ENCODE data around the gene TRIM71.

TRIM71 gene

DNA sequence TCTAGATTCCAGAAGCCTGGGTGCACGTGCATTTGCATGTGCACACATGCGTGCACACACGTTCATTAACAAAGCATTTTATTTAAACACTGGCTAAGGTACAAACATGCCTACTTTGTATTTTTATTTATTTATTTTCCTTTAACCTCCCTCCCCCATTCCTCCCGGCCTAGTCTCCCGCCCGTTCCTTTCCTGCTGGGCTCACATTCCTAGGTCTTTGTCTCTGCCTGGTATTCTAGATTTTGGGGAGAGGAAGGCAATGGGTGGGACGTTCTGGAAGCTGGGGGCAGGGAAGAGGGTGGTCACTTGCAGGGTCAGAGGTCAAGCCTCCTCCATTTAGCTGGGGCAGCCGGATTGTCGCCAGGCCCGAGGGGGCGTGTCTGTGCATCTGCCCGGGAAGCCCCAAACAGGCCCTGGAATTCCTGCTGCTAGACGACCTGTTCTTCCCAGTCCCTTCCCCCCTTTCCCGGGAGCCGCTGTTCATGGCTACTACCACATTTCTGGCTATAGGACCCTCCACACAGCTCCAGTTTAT, 51.8 kb downstream of the TRIM71 start:
- no peak for DNase-seq

DNA sequence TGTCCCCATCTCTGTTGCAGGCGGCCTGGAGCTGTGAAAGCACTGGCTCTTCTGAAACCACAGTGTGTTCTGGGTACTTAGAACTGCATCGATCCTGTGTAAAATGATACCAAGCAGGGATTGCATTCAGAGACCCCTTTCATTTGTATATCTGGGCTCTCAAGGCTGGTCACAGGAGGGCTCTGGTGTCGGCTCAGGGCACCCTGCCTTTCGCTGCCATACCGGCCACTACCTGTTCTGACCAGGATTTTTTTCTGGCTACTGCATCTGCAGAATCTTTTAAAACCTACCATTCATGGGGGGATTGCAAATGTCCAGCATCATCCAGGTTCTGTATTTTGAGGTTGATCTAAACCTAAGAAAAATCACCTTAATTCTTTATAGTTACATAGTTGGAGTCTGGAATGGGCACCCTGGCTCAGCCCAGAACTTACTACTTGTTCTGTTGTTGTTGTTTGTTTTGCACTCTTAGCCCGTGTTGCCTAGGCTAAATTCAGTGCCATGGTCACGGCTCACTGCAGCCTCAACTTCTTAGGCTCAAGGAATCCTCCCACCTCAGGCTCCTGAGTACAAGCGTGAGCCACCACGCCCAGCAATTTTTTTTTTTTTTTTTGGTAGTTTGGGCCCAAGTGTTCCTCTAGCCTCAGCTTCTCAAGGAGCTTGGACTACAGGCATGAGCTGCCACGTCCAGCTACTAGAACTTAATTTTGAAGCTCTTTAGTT, 52.7 kb downstream of the TRIM71 start:
- DNase-seq: no peak

DNA sequence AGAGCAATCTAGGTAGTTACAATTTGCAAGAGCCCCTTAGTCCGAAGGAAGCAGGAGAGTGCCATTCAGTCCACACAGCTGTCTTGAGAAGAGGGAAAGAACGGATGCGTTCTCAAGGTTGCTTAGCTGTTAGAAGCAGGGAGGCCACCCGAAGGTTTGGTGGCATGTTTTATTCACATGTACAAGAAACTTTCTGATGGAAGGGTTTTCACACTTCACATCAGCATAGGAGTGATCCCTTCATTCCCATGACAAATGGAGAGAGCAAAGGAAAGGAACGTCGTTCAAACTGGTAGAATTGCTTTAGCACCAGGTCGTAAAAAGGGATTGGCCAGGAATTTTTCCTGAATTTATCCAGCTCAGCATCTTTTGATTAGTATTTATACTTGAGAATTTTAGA, 53.5 kb downstream of the TRIM71 start:
- no peak for DNase-seq

DNA sequence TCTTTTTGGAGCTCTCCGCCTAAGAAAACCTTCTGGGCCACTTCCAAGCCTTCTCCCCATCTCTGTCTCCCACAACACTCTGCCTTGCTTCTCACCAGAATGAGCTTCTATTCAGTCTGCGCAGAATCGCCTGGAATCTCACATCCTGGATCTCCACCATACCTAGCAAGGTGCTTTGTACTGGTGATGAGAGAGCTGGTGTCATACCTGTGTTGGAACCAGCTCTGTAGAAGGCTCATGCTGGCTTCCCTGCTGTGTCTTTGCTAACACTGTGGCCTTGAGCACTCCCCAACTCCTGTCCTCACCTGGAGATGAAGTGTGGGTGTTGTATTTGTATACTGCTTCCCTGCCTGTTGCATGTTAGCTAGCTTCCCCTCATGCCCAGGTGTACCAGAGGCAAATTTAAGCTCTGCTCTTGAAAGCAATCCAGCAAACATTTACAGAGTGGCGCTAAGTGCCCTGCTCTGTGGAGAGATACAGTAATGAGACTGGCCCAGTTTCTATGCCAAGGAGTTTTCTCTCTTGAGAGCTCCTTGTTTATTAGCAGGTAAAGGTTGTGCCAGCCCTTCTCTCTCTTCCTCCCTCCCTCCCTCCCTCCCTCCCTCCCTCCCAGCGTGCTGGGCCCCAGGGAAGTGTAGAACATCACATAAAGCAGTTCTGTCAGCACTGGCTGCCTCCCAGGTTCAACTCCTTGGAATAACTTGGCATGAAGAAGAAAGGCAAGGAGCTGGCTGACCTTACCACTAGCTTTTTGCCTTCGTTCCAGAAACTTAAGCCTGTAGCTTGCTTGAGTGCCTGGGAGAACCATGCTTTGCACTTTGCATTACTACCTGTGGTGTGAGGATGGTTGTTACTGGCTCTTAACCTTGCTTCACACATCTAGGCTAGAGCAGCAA, 54.9 kb downstream of the TRIM71 start:
- DNase-seq: no peak

- DNase-seq: no peak
Observed at GRCh38 chr3:32873531-32874130, 55.8 kb downstream of the TRIM71 start.

DNA sequence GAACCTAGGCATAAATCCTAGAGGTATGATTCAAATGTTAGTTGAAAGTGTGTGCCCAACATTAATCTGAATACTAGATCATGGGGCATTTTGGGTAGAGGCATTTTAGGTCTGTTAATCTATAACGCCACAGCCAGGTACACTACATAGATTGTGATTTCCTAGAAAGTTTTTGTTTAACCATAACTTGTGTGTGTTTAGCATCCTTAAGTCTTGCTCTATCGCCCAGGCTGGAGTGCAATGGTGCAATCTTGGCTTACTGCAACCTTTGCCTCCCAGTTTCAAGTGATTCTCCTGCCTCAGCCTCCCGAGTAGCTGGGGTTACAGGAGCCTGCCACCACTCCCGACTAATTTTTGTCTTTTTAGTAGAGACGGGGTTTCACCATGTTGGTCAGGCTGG, 59.1 kb downstream of the TRIM71 start:
- DNase-seq: no peak

DNA sequence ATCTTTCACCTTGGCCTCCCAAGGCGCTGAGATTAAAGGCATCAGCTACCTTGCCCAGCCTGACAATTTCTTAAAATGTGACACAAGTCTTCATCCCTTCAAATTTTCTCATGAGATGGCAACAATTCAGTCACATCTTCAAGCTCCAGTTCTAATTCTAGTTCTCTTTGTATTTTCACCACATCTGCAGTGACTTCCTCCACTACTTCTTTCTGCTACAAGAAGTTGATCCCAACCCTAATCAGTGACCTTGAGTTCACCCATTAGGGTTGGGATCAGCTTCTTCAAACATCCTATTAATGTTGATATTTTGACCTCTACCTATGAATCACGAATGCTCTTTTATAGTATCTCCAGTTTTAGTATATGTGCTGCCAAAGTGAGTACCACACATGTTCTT, 59.8 kb downstream of the TRIM71 start:
- DNase-seq: no peak

DNA sequence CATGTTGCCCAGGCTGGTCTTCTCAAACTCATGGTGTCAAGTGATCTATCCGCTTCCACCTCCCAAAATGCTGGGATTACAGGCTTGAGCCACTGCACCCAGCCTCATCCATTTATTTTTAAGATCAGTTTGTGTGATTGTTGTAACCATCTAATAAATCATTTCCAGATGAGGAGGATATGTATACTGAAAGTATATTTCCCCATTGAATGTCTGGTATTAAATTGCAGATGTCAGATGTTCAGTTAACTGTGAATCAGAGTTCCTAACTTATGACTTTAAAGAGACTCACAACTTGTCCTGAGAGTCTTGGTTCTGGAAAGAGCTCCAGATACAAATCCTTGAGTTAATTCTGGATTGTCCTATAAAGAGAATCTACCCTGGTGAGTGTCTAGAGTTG, 62.4 kb downstream of the TRIM71 start:
- no peak for DNase-seq

- no peak for DNase-seq
Observed at GRCh38 chr3:32881624-32882023, 63.8 kb downstream of the TRIM71 start.

GRCh38 chr3:32882189-32882588, 64.4 kb downstream of the TRIM71 start:
- DNase-seq: no peak

GRCh38 chr3:32882603-32883025, 64.8 kb downstream of the TRIM71 start:
- no peak for DNase-seq

GRCh38 chr3:32883817-32884216, 66.0 kb downstream of the TRIM71 start:
- DNase-seq: no peak

DNA sequence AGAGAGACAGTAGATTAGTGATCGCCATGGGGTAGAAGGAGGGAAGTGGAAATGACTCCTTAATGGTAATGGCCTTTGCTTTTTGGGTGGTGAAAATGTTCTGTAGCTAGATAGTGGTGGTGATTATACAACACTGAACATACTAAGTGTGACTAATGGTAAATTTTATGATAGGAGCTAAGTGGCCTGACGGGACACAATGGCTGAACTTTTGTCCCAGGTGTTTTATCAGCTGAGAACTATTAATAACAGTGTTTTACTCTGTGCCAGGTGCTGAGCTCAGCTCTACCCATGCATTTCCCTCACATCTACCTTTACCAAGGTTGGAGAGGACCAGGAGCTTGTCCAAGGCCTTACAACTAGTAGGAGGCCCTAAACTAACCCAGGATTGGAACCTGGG, 66.8 kb downstream of the TRIM71 start:
- DNase-seq: no peak

GRCh38 chr3:32885283-32885901, 67.6 kb downstream of the TRIM71 start:
- no peak for DNase-seq

DNA sequence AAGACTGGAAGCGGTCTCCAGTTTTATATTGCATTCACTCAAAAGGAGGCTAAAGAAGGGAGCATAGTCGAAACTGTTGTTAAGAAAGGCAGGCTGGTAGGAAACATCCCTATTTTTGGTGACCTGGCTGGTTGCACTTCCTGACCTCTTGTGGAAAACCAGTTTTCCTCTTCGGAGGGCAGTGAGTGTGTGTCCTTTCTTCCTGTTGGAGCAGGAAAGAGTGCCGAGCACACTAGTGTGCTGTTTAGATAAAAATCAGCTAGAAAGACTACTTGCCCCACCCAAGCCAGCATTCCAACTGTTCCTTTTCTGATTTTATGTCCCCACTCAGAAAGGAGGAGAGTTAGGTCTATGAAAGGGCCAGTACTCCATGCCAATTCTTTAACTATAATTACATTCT, 68.5 kb downstream of the TRIM71 start:
- no peak for DNase-seq

DNA sequence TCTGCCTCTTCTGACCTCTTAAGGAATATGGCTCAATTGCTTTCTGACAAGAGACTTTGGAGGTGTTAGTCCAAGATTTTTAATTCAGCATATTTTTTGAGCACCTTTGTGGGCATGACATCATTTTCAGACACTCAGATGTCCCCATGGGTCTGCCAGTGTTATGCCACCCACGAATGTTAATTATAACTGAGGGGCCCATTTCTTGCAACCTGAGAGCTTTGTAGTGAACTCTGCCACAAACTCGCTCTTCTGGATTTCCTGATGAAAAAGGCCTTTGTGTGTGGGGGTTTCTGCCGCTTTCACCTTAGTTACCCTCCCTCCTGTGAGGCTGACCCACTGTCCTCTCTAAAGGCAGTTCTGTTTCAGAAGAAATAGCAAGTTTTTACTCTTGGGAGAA, 69.1 kb downstream of the TRIM71 start:
- no peak for DNase-seq

DNA sequence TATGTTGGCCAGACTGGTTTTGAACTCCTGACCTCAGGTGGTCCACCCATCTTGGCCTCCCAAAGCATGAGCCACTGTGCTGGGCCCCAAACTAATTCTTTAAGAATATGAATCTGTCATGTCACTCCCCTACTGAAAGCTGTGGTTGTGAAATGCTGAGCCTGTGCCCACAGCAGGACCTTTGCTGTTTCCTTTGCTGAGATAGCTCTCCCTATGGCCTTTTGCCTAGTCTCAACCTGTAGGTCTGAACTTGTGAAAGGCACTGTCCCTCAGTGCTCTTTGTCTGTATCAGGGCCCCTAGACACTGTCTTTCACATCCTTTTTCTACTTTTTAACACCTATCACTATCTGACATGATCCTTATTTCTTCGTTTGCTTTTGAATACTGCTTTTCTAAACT, 70.9 kb downstream of the TRIM71 start:
- no peak for DNase-seq

- DNase-seq: no peak
Observed at GRCh38 chr3:32890420-32891276, 72.9 kb downstream of the TRIM71 start.

- no peak for DNase-seq
Observed at GRCh38 chr3:32891365-32891764, 73.6 kb downstream of the TRIM71 start.

DNA sequence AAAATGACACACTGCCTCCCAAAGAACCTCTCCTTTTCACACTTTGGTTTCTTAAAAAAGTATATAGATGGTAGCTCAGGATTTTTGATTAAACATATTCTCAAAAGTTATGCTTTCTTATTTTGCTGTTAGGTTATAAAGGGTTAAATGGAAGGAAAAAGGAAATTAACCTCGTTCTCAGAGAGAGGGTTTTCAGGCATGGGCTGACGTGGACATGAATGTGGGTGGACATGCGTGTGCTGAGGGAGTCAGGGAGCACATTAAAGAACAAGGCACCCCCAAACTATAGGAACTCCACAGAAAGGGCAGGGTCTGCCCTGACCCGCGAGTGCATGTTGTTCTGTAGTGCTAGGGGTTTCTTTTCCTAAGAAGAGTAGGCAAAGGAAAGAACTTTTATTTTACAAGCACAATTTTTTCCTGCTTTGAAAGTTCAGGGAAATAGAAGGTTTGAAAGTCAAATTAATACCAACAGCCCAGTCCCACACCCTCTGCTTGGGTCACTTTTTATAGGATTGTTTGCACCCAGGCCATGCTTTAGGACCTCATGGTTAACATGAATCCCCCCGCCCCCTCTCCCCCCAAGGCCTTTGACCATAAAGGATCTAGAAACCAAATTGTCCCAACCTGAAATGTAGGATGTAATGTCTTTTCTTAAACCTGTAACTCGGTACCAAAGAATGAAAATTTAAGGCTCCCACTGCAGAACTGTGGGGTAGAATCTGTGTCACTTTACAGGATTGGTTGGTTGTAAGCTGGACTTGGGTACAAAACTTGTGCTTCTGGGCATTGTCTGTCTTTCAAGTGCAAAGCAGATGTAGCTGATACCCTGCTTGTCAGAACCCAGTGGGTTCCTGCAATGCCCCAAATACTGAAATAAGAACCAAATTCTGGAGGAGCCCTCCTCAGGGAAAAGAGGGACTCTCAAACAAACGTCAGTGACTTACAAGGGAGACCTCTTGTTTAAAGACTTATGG, 75.1 kb downstream of the TRIM71 start:
- no peak for DNase-seq

DNA sequence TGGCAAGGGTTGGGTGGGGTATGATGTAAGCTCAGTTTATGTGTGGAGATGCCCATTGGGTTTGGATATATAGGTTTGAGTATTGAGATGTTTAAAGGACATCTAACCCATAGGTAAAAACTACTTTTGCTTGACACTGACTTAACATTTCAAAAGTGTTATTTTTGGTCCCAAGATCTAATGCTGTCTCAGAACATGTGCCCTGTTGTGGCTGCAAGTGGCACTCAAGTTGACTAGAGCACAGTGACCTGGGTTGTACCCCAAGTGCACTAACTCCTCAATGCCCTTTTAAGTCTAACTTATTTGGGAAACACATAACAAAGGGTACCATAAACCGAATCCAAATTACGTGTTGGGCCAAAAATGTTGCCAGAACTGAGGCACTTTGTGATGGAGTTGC, 77.2 kb downstream of the TRIM71 start:
- DNase-seq: no peak

Data from activated effector memory CD4-positive, alpha-beta T cell treated with anti-CD3 and anti-CD28 coated beads, Interleukin-2, amount 50 U/mL, for 16 hours (primary cell).